HEK293 (cell line): ENCODE results near the gene SPECC1L.

Source experiments
- CTCF ChIA-PET: fragments of 350-600 bp; formaldehyde crosslinking; extraction: SDS; loops from one replicate; lab custom pipeline; 2021; ENCODE audit warnings: antibody characterized with exemption; lab: Yijun Ruan, JAX
- POLR2A ChIA-PET: fragments of 300-600 bp; formaldehyde crosslinking; extraction: SDS; loops from one replicate; lab custom pipeline; 2020; ENCODE audit warnings: antibody characterized with exemption, inconsistent platforms; lab: Yijun Ruan, JAX
- H3K27ac ChIP-seq: fragments of 200-500 bp; sonication (Bioruptor generic); 2 replicates; pipeline ENCODE4 v1.5.1; 2014; ENCODE audit warnings: low read depth, low read length, control low read depth, inconsistent platforms; ENCODE audit errors: extremely low read depth
- H3K36me3 ChIP-seq, 2 experiments: fragments of 200-500 bp in 1 of 2; sonication (Bioruptor generic) in 1 of 2; 1 replicate in 1 of 2; 2 replicates in 1 of 2; pipeline ENCODE4 v1.5.1; 2014 to 2017; ENCODE audit warnings: inconsistent platforms in 2 of 2, low read length in 2 of 2; ENCODE audit not compliant: control insufficient read depth in 2 of 2, insufficient read depth in 1 of 2
- H3K4me1 ChIP-seq: fragments of 200-500 bp; sonication (Bioruptor generic); 2 replicates; pipeline ENCODE4 v1.5.1; 2014; ENCODE audit warnings: mild to moderate bottlenecking, low read length, inconsistent platforms; ENCODE audit not compliant: control insufficient read depth, insufficient read depth
- H3K4me3 ChIP-seq: 2 replicates; pipeline ENCODE4 v1.5.1; 2011; ENCODE audit warnings: low read depth, mild to moderate bottlenecking, control low read depth, low read length, moderate library complexity
- H3K9me3 ChIP-seq: fragments of 200-500 bp; sonication (Bioruptor generic); 2 replicates; pipeline ENCODE4 v1.5.1; 2014; ENCODE audit warnings: low read depth, low read length, inconsistent platforms; ENCODE audit not compliant: control insufficient read depth, insufficient read depth
- GLIS2 ChIP-seq: fragments of 450-650 bp; formaldehyde crosslinking; IDR thresholded peaks from 2 replicates; pipeline ENCODE4 v1.5.1; 2016; ENCODE audit warnings: missing biosample characterization, missing genetic modification characterization
- MZF1 ChIP-seq: fragments of 450-650 bp; formaldehyde crosslinking; IDR thresholded peaks from 2 replicates; pipeline ENCODE4 v1.5.1; 2017; ENCODE audit warnings: missing biosample characterization, missing genetic modification characterization, borderline replicate concordance
- PRDM10 ChIP-seq: fragments of 450-650 bp; formaldehyde crosslinking; IDR thresholded peaks from 2 replicates; pipeline ENCODE4 v1.5.1; 2016; ENCODE audit warnings: missing biosample characterization, missing genetic modification characterization
- SCRT2 ChIP-seq: fragments of 450-650 bp; formaldehyde crosslinking; IDR thresholded peaks from 2 replicates; pipeline ENCODE4 v1.5.1; 2016; ENCODE audit warnings: missing biosample characterization, missing genetic modification characterization
- ZIC2 ChIP-seq: fragments of 450-650 bp; formaldehyde crosslinking; IDR thresholded peaks from 2 replicates; pipeline ENCODE4 v1.5.1; 2016; ENCODE audit warnings: missing biosample characterization, missing genetic modification characterization
- ZNF248 ChIP-seq: fragments of 450-650 bp; formaldehyde crosslinking; IDR thresholded peaks from 2 replicates; pipeline ENCODE4 v1.5.1; 2017; ENCODE audit warnings: missing biosample characterization, missing genetic modification characterization
- ZNF335 ChIP-seq: fragments of 450-650 bp; formaldehyde crosslinking; conservative IDR thresholded peaks from 2 replicates; pipeline ENCODE4 v1.5.1; 2016; ENCODE audit warnings: missing biosample characterization, missing genetic modification characterization
- ZNF530 ChIP-seq: fragments of 450-650 bp; formaldehyde crosslinking; IDR thresholded peaks from 2 replicates; pipeline ENCODE4 v1.5.1; 2016; ENCODE audit warnings: low read depth, missing biosample characterization, missing genetic modification characterization
- ZNF560 ChIP-seq: fragments of 450-650 bp; formaldehyde crosslinking; IDR thresholded peaks from 2 replicates; pipeline ENCODE4 v1.5.1; 2017; ENCODE audit warnings: missing biosample characterization, missing genetic modification characterization, borderline replicate concordance
- ZNF610 ChIP-seq: fragments of 450-650 bp; formaldehyde crosslinking; IDR thresholded peaks from 2 replicates; pipeline ENCODE4 v1.5.1; 2016; ENCODE audit warnings: missing biosample characterization, missing genetic modification characterization, borderline replicate concordance
- ZNF621 ChIP-seq: fragments of 450-650 bp; formaldehyde crosslinking; IDR thresholded peaks from 2 replicates; pipeline ENCODE4 v1.5.1; 2017; ENCODE audit warnings: missing biosample characterization, missing genetic modification characterization
- ZSCAN23 ChIP-seq: fragments of 450-650 bp; formaldehyde crosslinking; IDR thresholded peaks from 2 replicates; pipeline ENCODE4 v1.5.1; 2016; ENCODE audit warnings: missing biosample characterization, missing genetic modification characterization
- ZSCAN30 ChIP-seq: fragments of 450-650 bp; IDR thresholded peaks from 2 replicates; pipeline ENCODE4 v1.5.1; 2018; ENCODE audit warnings: missing biosample characterization, mild to moderate bottlenecking, missing genetic modification characterization, moderate library complexity
- TF ChIP-seq, protein P1 (sequence below): fragments of 450-650 bp; formaldehyde crosslinking; optimal IDR thresholded peaks from 2 replicates; pipeline ENCODE3; 2016; ENCODE audit warnings: missing biosample characterization, mild to moderate bottlenecking, missing genetic modification characterization
- TF ChIP-seq, protein P2 (sequence below): fragments of 450-650 bp; formaldehyde crosslinking; IDR thresholded peaks from 2 replicates; pipeline ENCODE4 v1.5.1; 2016; ENCODE audit warnings: missing biosample characterization, missing genetic modification characterization

The SPECC1L gene

GRCh38 chr22:24424901-24425775 is 154.5 kb downstream of the SPECC1L start (continued):
- TF ChIP-seq ZIC2: peak; percentile 30; the same call in 1 of the 2 replicates

DNA sequence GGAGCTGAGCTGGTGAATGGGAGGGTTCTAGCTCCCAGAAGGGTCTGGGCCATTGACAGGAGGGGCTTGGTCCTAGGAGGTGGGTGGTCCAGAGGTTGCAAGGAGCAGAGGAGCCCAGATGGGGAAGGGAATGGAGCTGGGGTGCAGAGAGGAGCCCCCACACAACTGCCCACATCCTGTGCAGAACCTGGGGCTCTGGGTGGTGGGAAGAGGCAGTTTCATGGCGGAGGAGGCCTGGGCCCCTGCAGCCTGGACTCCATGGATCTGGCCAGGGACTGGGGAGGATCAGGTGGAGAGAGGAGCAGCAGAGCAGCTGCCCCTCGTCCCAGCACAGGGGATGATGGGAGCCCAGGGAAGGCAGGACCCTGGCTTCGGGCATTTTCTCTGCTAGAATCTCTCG is 155.8 kb downstream of the SPECC1L start:
- POLR2A ChIA-PET: no interaction called here
- TF ChIP-seq PRDM10 (tag by site-specific recombination) (peak; percentile 22; the same call in 1 of the 2 replicates), MZF1 (tag by site-specific recombination) (no peak), ZNF610 (no peak), ZSCAN30 (tag by site-specific recombination) (no peak), ZNF560 (tag by site-specific recombination) (no peak)
- TF ChIP-seq, protein P1, sequence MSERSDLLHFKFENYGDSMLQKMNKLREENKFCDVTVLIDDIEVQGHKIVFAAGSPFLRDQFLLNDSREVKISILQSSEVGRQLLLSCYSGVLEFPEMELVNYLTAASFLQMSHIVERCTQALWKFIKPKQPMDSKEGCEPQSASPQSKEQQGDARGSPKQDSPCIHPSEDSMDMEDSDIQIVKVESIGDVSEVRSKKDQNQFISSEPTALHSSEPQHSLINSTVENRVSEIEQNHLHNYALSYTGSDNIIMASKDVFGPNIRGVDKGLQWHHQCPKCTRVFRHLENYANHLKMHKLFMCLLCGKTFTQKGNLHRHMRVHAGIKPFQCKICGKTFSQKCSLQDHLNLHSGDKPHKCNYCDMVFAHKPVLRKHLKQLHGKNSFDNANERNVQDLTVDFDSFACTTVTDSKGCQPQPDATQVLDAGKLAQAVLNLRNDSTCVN: no peak
- TF ChIP-seq, all 188 proteins: peak for 1
- CTCF ChIA-PET: interaction anchor here (1.0 to 8.0 kb wide), 3 partner anchors 58 to 91 kb away, joined by 3 to 99 read pairs (median 4); no protein-coding TSS in a partner anchor
- no peaks in the 10 kb centered on the region for H3K4me1 ChIP-seq
- H3K4me3 ChIP-seq: no peak overlapping the region
- no peaks in the 10 kb centered on the region for H3K36me3 ChIP-seq
- no peak overlapping the region for H3K27ac ChIP-seq
- no peaks in the 10 kb centered on the region for H3K9me3 ChIP-seq

DNA sequence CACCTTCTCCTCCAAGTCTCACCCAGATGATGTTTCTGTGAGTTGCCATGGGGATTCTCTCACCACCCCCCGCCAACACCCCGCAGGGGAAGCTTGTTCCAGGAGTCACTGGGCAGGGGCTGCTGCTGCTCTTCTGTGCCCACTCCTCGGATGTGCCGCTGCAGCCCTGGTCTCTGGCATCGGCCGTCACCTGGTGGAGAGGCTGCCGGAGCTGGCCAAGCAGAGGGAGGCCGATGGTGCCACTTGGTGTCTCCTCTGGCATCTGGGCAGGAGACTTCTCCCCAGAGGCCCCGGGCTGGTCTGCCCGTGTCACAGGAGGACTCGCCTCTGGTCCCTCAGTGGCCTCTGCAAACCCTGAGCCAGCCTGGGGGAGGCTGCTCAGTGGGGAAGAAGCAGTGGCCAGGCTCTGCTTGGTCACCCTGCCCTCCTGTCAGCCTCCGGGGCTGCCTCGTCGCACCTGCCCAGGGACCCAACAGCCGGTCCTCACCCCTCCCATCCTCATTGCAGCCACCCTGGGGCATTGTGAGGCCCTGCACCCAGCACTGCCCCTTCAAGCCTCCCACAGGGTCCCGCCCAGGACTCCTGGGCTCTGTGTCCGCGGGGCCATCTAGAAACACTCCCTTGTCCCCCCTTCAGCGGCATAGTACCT is 156.3 kb downstream of the SPECC1L start:
- Histone ChIP-seq H3K9me3 (no peaks in the 10 kb centered on the region), H3K36me3 (no peaks in the 10 kb centered on the region), H3K4me3 (no peak overlapping the region), H3K4me1 (no peaks in the 10 kb centered on the region), H3K27ac (no peak overlapping the region)
- ChIA-PET POLR2A (no interaction called here), CTCF (interaction anchor here (0.7 to 8.0 kb wide), 3 partner anchors 57 to 76 kb away, joined by 3 to 99 read pairs (median 9); no protein-coding TSS in a partner anchor)
- TF ChIP-seq ZNF248 (tag by site-specific recombination) (no peak), ZNF621 (tag by site-specific recombination) (no peak), SCRT2 (tag by site-specific recombination) (peak; percentile 73)

GRCh38 chr22:24427500-24428164 is 157.0 kb downstream of the SPECC1L start, which contains the start of gene ADORA2A:
TSS of gene ADORA2A (plus strand) at chr22:24427599. CDS start at chr22:24433405, 5,806 bp downstream.
- no peak for TF ChIP-seq ZNF530 (tag by site-specific recombination)
- TF ChIP-seq GLIS2 (tag by site-specific recombination): peak; percentile 64
- no peak for TF ChIP-seq ZSCAN23
- TF ChIP-seq ZNF335 (tag by site-specific recombination): no peak
- TF ChIP-seq, protein P2, sequence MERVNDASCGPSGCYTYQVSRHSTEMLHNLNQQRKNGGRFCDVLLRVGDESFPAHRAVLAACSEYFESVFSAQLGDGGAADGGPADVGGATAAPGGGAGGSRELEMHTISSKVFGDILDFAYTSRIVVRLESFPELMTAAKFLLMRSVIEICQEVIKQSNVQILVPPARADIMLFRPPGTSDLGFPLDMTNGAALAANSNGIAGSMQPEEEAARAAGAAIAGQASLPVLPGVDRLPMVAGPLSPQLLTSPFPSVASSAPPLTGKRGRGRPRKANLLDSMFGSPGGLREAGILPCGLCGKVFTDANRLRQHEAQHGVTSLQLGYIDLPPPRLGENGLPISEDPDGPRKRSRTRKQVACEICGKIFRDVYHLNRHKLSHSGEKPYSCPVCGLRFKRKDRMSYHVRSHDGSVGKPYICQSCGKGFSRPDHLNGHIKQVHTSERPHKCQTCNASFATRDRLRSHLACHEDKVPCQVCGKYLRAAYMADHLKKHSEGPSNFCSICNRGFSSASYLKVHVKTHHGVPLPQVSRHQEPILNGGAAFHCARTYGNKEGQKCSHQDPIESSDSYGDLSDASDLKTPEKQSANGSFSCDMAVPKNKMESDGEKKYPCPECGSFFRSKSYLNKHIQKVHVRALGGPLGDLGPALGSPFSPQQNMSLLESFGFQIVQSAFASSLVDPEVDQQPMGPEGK (tag by site-specific recombination): peak; percentile 13; the same call in 1 of the 2 replicates
- Histone ChIP-seq H3K9me3 (no peaks in the 10 kb centered on the region), H3K4me1 (no peaks in the 10 kb centered on the region), H3K27ac (no peak within 1 kb of the TSS), H3K36me3 (no peaks in the 10 kb centered on the region), H3K4me3 (no peak within 1 kb of the TSS)
- CTCF ChIA-PET: interaction anchor here (0.6 to 0.7 kb wide), 2 partner anchors 30 to 60 kb away, joined by 3 to 9 read pairs; no protein-coding TSS in a partner anchor
- POLR2A ChIA-PET: interaction anchor here (0.7 kb wide), 1 partner anchor 155 kb away, joined by 4 read pairs; no protein-coding TSS in a partner anchor
